DMS114 treated with DMSO at 0.1 percent for 48 hours (cell line): ENCODE data around the gene EFEMP2.
"Not testable (repeated sequence)": the region's sequence is repeated elsewhere in the genome, so short reads cannot be mapped to it uniquely, and the experiment has no call there.

Experiments
- DNase-seq: peaks from one replicate; lab custom pipeline; 2025; ENCODE audit not compliant: unreplicated experiment; lab: John Stamatoyannopoulos, UW

EFEMP2 gene

GRCh38 chr11:65900125-65900898 lies 27.7 kb upstream of the EFEMP2 start, which contains the start of gene FOSL1:
Gene FOSL1 (minus strand): TSS chr11:65900388. CDS start chr11:65900339, 49 bp downstream.
- DNase-seq = peak; percentile 57

GRCh38 chr11:65899356-65900124 lies 26.9 kb upstream of the EFEMP2 start:
- DNase-seq = no peak

- DNase-seq = no peak
Measured at GRCh38 chr11:65898656-65899355, 26.2 kb upstream of the EFEMP2 start.

- no peak for DNase-seq
Measured at GRCh38 chr11:65897020-65897471, 24.4 kb upstream of the EFEMP2 start.

GRCh38 chr11:65896034-65896999 lies 23.7 kb upstream of the EFEMP2 start:
- no peak for DNase-seq

- DNase-seq = no peak
Measured at GRCh38 chr11:65895482-65895981, 22.9 kb upstream of the EFEMP2 start.

GRCh38 chr11:65894034-65894591 lies 21.5 kb upstream of the EFEMP2 start:
- DNase-seq = no peak

- DNase-seq = no peak
Measured at GRCh38 chr11:65892661-65893317, 20.2 kb upstream of the EFEMP2 start.

- not testable (repeated sequence) for DNase-seq
Measured at GRCh38 chr11:65892137-65892540, 19.5 kb upstream of the EFEMP2 start.

- no peak for DNase-seq
Measured at GRCh38 chr11:65891219-65892136, 18.9 kb upstream of the EFEMP2 start.

GRCh38 chr11:65890324-65891218 lies 18.0 kb upstream of the EFEMP2 start, which contains the start of gene CCDC85B:
Gene CCDC85B (plus strand): TSS chr11:65890673. CDS start chr11:65890784, 111 bp downstream.
- DNase-seq = peak; percentile 86

- DNase-seq = peak; percentile 92
Measured at GRCh38 chr11:65888163-65888814, 15.7 kb upstream of the EFEMP2 start, which contains the start of gene FIBP. Gene FIBP (minus strand): TSS chr11:65888471. CDS start chr11:65888418, 53 bp downstream.

- no peak for DNase-seq
Measured at GRCh38 chr11:65887723-65888162, 15.1 kb upstream of the EFEMP2 start.

- no peak for DNase-seq
Measured at GRCh38 chr11:65886826-65887722, 14.5 kb upstream of the EFEMP2 start.

GRCh38 chr11:65885808-65886536 lies 13.4 kb upstream of the EFEMP2 start:
- DNase-seq = no peak
